Adrenal gland (tissue), 12 donors: Measurements from ENCODE around the gene CELF2. TPM values are rescaled to one million over a fixed set of nuclear protein-coding genes. Genes with fewer than 3 reads are reported as not detected.

Experiments used
- DNase-seq, 7 donors: peaks; one replicate each; pipeline ENCODE4 v3.0.0-alpha.2; 2019 to 2020
- H3K27ac ChIP-seq, 5 donors: fragments of 200-600 bp; sonication (generic) in 4 of 5; 1 replicate in 3 of 5; 2 replicates in 2 of 5; pipeline versions ENCODE4 v1.5.1 to v1.8.0; 2016 to 2020; ENCODE audit warnings: mild to moderate bottlenecking in 1 of 5
- H3K27me3 ChIP-seq: fragments of 200-600 bp; 2 replicates; pipeline ENCODE4 v1.8.0; 2021
- H3K36me3 ChIP-seq, 2 donors: fragments of 200-600 bp; replicated peaks in 1 of 2; 1 replicate in 1 of 2; 2 replicates in 1 of 2; pipeline versions ENCODE4 v1.5.1 to v1.8.0; 2018 to 2022
- H3K4me1 ChIP-seq, 2 donors: fragments of 200-600 bp; replicated peaks in 1 of 2; 1 replicate in 1 of 2; 2 replicates in 1 of 2; pipeline versions ENCODE4 v1.5.1 to v1.8.0; 2018 to 2021
- H3K4me3 ChIP-seq, 4 donors: fragments of 200-600 bp; sonication (generic) in 3 of 4; one replicate each; pipeline ENCODE4 v1.5.1; 2016 to 2018
- H3K9me3 ChIP-seq, 3 donors: fragments of 200-600 bp; sonication (generic) in 1 of 3; replicated peaks in 1 of 3; 1 replicate in 2 of 3; 2 replicates in 1 of 3; pipeline versions ENCODE4 v1.5.1 to v1.8.0; 2016 to 2021
- POLR2A ChIP-seq, 2 donors: fragments of 450-650 bp; IDR thresholded peaks; one replicate each; pipeline ENCODE4 v1.6.1; 2017; ENCODE audit warnings: antibody characterized with exemption in 2 of 2, mild to moderate bottlenecking in 2 of 2, moderate library complexity in 1 of 2
- WGBS, 4 donors: extraction: QIAGEN DNeasy Blood & Tissue Kit in 2 of 4; methylation state at CpG; one replicate each; pipeline versions ENCODE4 v1.1.5 to v1.1.7; 2013 to 2017; 5-methylcytosine and 5-hydroxymethylcytosine counted together
- intact Hi-C, 2 donors: fragments of 100-400 bp; cut with DNase I; formaldehyde crosslinking; loops; one replicate each; pipeline versions ENCODE4 v1.14.1 to v1.15.0; 2022 to 2023
- polyA plus RNA-seq, 3 donors: library from polyadenylated mRNA; stranded (reverse); fragments of 200-250 nt in 2 of 3; fragments of 350-450 nt in 1 of 3; fragmentation: Illumina TruSeq in 1 of 3; extraction: RNeasy Lipid Tissue Mini Kit (QIAGEN cat#74804) in 1 of 3; gene quantifications; one replicate each; pipeline ENCODE4 v1.2.3, GENCODE V29; 2013 to 2014
- total RNA-seq, 9 donors: library from RNA; depleted of rRNA in 4 of 9; stranded (reverse); fragments of >200 nt in 4 of 9; fragments of 120-200 nt in 1 of 9; fragmentation: NEBNext Ultra II Directional in 1 of 9; extraction: Animal tissue kit (Norgen Biotek cat#: 25700) in 1 of 9; gene quantifications; one replicate each; pipeline versions ENCODE4 v1.1.0 to v1.2.4, GENCODE V29; 2013 to 2023
- TF ChIP-seq, protein P1 (sequence below), 6 experiments: fragments of 450-650 bp in 4 of 6; fragments of 200-600 bp in 2 of 6; sonication (generic) in 1 of 6; IDR thresholded peaks; 1 replicate in 5 of 6; 2 replicates in 1 of 6; pipeline versions ENCODE4 v1.5.1 to v1.8.0; 2016 to 2021; ENCODE audit warnings: antibody characterized with exemption in 6 of 6, mild to moderate bottlenecking in 2 of 6, moderate library complexity in 1 of 6
- donor health status: healthy with polysubstance abuse.
- donor health status: Bipolar disorder and iron deficiency.
- donor health status: DM: yes; HTN: yes; CAD: no.
- donor health status: DM: no; HTN: no; CAD: no.
- donor health status: DM: no; HTN: no; CAD: no.
- donor health status: DM: yes; HTN: yes; CAD: no.

Gene CELF2
- total and polyA plus RNA-seq, 12 donors: 2.7 to 26.0 (median 10.3) TPM

DNA sequence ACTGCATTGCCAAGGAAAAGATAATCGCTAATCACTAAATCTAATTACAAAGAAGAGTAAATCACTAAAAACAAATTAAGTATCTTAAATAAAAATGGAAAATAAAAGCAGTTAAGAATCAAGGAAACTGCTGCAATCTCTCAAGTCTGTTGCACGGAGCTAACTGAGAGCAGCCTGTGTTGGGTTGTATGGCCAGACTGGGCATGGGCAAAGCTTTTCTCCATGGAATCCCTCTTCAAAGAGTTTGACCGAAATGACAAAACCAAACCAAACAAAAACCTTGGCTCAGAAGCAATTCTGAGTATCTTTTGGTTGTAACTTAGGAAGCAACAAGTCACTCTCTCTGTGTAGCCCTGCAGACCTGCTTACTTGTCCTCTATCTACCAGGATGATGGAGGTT lies 78.8 kb downstream of the CELF2 start:
- no peaks in the 10 kb centered on the region for H3K4me1 ChIP-seq
- H3K9me3 ChIP-seq: no peaks in the 10 kb centered on the region
- intact Hi-C loops: no loop called here
- H3K27ac ChIP-seq: no peak overlapping the region
- no peaks in the 10 kb centered on the region for H3K36me3 ChIP-seq
- H3K27me3 ChIP-seq: no peaks in the 10 kb centered on the region
- no peak overlapping the region for H3K4me3 ChIP-seq
- no peak for DNase-seq
- WGBS, 4 donors: 74 to 79% (median 77%) methylated on average over 3 of the region's 3 CpGs
- TF ChIP-seq POLR2A (IDR thresholded peaks at IDR 0.05): no peak
- TF ChIP-seq, protein P1, sequence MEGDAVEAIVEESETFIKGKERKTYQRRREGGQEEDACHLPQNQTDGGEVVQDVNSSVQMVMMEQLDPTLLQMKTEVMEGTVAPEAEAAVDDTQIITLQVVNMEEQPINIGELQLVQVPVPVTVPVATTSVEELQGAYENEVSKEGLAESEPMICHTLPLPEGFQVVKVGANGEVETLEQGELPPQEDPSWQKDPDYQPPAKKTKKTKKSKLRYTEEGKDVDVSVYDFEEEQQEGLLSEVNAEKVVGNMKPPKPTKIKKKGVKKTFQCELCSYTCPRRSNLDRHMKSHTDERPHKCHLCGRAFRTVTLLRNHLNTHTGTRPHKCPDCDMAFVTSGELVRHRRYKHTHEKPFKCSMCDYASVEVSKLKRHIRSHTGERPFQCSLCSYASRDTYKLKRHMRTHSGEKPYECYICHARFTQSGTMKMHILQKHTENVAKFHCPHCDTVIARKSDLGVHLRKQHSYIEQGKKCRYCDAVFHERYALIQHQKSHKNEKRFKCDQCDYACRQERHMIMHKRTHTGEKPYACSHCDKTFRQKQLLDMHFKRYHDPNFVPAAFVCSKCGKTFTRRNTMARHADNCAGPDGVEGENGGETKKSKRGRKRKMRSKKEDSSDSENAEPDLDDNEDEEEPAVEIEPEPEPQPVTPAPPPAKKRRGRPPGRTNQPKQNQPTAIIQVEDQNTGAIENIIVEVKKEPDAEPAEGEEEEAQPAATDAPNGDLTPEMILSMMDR (IDR thresholded peaks at IDR 0.05): no peak

DNA sequence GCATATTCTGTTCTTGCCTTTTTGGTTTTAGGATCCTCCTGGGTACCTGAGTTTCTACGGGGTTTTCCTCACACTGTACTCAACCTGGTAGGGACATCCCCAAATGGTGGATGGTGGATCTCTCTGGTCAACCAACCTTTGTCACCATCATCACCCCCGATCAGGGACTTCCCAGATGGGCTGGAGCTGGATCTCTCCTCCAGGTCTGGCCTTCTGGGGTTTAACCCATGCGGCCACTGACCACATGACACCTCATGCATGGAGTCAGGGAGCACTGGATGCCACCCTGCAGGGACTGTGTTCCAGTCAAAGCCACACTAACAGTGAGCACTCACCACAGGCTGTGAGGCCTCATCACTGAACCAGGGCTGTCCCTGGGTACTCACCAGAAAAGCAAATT lies 80.0 kb downstream of the CELF2 start:
- WGBS, 4 donors: 87 to 93% (median 90%) methylated on average over 3 of the region's 3 CpGs
- intact Hi-C loops: no loop called here
- H3K4me1 ChIP-seq: no peaks in the 10 kb centered on the region
- no peaks in the 10 kb centered on the region for H3K27me3 ChIP-seq
- H3K9me3 ChIP-seq: no peaks in the 10 kb centered on the region
- DNase-seq: no peak
- no peak for TF ChIP-seq POLR2A (IDR thresholded peaks at IDR 0.05)
- no peak overlapping the region for H3K4me3 ChIP-seq
- no peak overlapping the region for H3K27ac ChIP-seq
- no peaks in the 10 kb centered on the region for H3K36me3 ChIP-seq

DNA sequence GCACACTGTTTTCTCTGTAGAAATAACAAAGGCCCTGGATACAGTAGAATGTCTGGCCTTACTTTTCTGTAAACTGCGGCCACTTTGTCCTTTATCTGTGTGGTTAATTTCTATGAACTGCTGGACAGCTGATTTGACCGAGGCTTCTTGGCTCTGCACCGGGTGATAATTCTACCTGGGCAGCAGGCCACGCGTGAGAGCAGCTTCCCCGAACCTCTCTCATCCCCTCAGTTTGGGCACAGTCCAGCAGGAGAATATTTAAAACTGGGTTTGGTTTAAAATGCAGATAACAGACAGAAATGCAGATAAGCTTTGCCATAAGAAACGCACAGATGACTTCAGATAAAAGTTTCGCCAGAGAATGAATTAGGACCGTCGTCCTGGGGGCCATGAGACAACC lies 81.0 kb downstream of the CELF2 start:
- no peak for DNase-seq
- H3K4me3 ChIP-seq: no peak overlapping the region
- H3K36me3 ChIP-seq: no peaks in the 10 kb centered on the region
- H3K27ac ChIP-seq: no peak overlapping the region
- no peaks in the 10 kb centered on the region for H3K4me1 ChIP-seq
- WGBS, 4 donors: 61 to 77% (median 73%) methylated on average over 10 of the region's 10 CpGs
- no peaks in the 10 kb centered on the region for H3K9me3 ChIP-seq
- TF ChIP-seq, protein P1 (IDR thresholded peaks at IDR 0.05): no peak
- no peak for TF ChIP-seq POLR2A (IDR thresholded peaks at IDR 0.05)
- intact Hi-C loops: no loop called here
- no peaks in the 10 kb centered on the region for H3K27me3 ChIP-seq

DNA sequence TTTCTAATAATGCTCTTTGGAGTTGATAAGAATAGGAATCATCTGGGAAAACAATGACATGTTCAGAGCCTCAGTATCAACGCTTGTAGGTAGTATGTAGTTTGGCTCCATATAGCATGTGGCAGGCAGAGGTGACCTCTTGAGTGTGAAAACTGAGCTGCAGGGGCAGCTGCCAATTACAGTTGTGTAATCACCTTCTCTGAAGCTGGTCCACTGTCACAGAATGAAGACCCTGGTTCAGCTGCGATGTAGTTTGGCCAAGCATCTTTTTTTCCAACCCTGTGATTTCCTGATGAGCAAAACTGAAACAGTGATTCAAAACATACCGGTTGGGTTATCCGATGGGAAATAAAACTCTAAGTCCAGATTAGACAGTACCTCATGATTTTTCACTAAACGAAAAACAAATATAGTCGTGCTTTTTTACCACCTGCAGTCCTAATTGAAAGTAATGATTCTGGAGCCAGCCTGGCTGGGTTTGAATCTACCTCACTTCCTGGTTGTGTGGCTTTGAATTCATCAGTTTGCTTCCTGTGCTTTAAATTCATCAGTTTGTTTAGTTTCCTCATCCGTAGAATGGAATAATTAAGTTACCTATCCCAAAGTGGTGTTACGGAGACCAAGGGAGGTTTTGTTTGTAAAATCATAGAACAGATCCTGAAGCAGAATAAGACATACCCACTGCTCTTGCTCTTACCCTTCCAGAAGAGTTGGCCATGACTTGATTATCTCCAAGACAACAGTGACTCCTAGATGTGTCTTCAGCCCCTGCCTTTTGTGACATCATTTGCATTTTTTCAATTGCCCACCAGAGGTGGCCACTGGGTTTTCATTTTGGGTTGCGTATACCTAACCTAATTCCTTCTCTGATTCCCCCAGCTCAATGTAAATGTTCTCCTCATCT lies 87.4 kb downstream of the CELF2 start:
- H3K4me3 ChIP-seq: no peak overlapping the region
- no peaks in the 10 kb centered on the region for H3K27me3 ChIP-seq
- WGBS, 4 donors: 87 to 93% (median 92%) methylated on average over 9 of the region's 9 CpGs
- DNase-seq: no peak
- no peaks in the 10 kb centered on the region for H3K36me3 ChIP-seq
- H3K9me3 ChIP-seq: no peaks in the 10 kb centered on the region
- no peak for TF ChIP-seq POLR2A (IDR thresholded peaks at IDR 0.05)
- TF ChIP-seq, protein P1 (IDR thresholded peaks at IDR 0.05): no peak
- no peaks in the 10 kb centered on the region for H3K4me1 ChIP-seq
- intact Hi-C loops: no loop called here
- H3K27ac ChIP-seq: no peak overlapping the region

DNA sequence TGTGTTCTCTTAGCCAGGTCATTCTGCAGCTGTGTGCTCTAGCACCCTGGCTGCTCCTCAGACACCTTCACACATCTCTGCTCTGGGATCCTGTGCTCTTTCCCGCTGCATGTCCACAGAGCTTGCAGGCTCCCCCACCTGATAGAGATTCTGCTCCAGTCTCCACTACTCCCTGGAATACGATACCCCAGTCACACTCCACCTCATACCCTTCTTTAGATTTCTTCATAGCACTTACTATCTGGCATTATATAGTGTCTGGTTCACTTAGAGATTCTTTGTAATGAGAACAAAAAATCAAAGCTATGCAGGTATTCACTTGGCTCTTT lies 88.0 kb downstream of the CELF2 start:
- Histone ChIP-seq H3K27ac (no peak overlapping the region), H3K9me3 (no peaks in the 10 kb centered on the region), H3K36me3 (no peaks in the 10 kb centered on the region), H3K27me3 (no peaks in the 10 kb centered on the region), H3K4me1 (no peaks in the 10 kb centered on the region), H3K4me3 (no peak overlapping the region)
- WGBS, 4 donors: 90 to 97% (median 93%) methylated on average over 2 of the region's 2 CpGs
- TF ChIP-seq POLR2A (IDR thresholded peaks at IDR 0.05): no peak
- TF ChIP-seq, protein P1 (IDR thresholded peaks at IDR 0.05): no peak
- no peak for DNase-seq
- intact Hi-C loops: no loop called here
